ENCODE data around the gene ST7L.
A peak's percentile ranks its signal among the peaks of the same experiment; 100 is the strongest.
"Not testable (repeated sequence)": the region's sequence is repeated elsewhere in the genome, so short reads cannot be mapped to it uniquely, and the experiment has no call there.

Gene ST7L, protein sequence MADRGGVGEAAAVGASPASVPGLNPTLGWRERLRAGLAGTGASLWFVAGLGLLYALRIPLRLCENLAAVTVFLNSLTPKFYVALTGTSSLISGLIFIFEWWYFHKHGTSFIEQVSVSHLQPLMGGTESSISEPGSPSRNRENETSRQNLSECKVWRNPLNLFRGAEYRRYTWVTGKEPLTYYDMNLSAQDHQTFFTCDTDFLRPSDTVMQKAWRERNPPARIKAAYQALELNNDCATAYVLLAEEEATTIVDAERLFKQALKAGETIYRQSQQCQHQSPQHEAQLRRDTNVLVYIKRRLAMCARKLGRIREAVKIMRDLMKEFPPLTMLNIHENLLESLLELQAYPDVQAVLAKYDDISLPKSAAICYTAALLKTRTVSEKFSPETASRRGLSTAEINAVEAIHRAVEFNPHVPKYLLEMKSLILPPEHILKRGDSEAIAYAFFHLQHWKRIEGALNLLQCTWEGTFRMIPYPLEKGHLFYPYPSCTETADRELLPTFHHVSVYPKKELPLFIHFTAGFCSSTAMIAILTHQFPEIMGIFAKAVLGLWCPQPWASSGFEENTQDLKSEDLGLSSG

DNA sequence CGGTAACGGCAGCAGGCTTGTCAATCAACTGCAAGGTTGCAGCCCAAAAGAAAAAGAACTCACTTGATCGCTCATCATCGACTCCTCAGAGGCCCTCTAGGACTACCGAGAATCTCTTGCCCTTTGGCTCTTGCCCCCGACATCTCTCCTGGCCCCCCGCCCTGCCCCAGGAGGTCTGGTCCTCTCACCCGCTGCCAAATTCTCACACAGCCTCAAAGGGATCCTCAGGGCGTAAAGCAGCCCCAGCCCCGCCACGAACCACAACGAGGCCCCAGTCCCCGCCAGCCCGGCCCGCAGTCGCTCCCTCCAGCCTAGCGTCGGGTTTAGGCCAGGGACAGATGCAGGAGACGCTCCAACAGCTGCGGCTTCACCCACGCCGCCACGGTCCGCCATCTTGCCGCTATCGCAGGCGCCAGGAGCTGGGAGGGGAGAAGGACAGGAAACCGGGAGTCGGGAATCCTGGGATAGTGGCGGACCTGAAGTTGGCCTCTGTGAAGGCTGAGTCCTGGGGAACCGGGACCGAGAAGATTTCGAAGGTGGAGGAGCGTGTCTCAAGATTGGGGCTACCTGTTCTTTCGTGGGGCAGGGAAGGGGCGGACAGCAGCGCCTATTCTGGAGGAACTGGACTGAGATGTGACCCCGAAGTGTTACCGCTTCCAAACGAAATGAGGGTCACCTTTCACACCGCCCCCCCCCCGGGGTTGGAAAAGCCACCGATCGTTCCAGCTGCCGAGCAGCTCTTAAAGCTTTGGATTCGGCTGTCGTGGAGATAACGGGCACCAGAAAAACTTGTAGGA is at the start of gene ST7L:
TSS of gene ST7L (minus strand) at position 421 of the 797 bp plus-strand sequence. CDS start at position 393, 28 bp downstream.
- DNase-seq (ENCODE audit: low read depth in 2 of 2), result peak; percentile 28 to 37

DNA sequence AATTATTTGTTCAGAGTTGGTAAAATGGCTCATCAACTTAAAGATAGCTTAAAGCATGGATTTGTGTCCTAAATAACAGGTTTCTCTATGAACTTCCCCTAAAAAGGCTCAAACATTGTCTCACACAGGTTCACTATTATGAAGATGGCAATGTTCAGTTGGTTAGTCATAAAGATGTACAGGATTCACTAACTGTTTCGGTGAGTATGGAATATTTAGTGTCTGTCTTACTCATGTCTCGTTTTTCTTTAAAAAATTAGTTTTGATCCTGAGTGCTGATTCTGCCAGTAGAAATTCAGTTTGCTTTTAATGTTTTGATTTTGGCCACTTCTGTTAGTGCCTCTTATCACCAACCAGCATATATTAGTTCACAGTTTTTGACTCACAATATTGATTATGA is 48.0 kb upstream of the ST7L start:
- no peak for DNase-seq (ENCODE audit: low read depth in 2 of 2)

DNA sequence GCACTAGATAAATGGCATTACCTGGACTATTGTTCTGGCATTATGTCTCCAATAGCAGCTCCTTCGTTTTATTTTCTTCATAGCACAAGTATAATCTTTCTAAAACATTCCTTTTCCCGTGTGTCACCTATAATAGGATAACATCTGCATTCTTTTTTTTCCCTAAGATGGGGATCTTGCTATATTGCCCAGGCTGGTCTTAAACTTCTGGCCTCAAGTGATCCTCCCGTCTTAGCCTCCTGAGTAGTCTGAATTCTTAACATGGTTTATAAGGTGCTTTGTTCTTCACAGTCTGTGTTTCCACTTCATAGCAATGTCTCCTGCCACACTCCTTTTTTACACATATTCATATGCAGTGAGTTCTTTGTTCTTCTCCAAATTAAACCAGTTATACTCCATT is 46.9 kb upstream of the ST7L start:
- no peak for DNase-seq (ENCODE audit: low read depth in 2 of 2)

DNA sequence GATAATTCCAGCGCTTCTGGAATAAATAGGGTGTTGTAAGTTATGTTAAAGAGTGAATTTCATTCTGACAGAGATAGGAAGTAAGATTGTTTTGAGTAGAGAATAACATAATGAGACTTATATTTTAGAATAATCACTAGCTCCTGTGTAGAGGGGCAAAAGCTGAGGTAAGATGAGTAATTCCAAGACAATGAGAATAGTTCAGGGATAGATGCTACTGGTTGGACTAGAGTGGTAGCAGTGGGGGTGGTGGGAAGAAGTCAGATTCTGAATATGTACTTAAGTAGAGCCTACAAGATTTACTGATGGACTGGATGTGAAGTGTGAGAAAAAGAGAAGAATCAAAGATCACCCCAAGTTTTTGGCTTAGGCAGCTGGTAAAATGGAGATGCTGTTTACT is 32.3 kb upstream of the ST7L start:
- DNase-seq (ENCODE audit: low read depth in 2 of 2), result no peak

DNA sequence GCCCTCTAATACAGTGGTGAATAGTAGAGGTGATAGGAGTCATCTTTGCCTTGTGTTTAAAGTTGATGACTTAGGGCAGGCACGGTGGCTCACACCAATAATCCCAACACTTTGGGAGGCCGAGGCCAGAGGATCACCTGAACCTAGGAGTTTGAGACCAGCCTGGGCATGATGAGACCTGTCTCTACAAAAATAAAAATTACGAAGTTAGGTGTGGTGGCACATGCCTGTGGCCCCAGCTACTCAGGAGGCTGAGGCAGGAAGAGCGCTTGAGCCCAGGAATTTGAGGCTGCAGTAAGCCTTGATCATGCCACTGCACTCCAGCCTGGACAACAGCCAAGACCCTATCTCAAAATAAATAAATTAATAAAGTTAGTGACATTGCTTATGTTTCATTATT is 27.3 kb upstream of the ST7L start:
- no peak for DNase-seq (ENCODE audit: low read depth in 2 of 2)

DNA sequence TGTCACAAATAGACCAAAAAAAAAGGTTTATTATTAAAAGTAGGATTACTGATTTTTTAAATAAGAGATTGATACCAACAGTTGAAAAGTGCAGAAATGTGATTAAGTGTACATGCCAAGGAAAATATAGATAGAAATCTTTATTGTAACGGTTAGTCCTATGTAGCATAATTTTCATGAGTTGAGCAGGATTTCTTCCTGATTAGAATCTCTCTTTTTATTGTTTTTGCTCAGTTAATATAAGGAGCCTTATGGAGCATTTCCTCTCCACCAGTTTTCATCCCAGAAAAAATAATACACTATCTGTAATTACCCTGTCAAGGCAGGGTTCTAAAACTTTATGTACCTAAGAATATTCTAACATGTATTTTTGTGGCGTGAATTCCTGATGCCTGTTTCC is 24.1 kb upstream of the ST7L start:
- no peak for DNase-seq (ENCODE audit: low read depth in 2 of 2)

DNA sequence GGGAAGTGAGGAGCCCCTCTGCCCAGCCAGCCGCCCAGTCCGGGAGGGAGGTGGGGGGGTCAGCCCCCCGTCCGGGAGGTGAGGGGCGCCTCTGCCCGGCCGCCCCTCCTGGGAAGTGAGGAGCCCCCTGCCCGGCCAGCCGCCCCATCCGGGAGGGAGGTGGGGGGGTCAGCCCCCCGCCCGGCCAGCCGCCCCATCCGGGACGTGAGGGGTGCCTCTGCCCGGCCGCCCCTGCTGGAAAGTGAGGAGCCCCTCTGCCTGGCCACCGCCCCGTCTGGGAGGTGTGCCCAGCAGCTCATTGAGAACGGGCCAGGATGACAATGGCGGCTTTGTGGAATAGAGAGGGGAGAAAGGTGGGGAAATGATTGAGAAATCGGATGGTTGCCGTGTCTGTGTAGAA is 21.5 kb upstream of the ST7L start:
- DNase-seq (ENCODE audit: low read depth in 2 of 2), result not testable (repeated sequence)

DNA sequence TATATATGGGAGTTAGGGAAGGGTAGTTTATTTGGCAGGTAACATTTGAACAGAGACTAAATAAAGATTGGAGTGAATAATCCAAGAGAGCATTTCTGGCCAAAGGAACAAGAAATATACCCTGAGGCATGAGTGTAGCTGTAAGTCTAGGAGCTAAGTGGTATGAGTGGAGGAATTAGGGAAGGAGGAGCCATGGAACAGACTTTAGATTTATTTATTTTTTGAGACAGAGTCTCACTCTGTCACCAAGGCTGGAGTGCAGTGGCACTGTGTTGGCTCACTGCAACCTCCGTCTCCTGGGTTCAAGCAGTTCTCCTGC is 19.1 kb upstream of the ST7L start:
- no peak for DNase-seq (ENCODE audit: low read depth in 2 of 2)

DNA sequence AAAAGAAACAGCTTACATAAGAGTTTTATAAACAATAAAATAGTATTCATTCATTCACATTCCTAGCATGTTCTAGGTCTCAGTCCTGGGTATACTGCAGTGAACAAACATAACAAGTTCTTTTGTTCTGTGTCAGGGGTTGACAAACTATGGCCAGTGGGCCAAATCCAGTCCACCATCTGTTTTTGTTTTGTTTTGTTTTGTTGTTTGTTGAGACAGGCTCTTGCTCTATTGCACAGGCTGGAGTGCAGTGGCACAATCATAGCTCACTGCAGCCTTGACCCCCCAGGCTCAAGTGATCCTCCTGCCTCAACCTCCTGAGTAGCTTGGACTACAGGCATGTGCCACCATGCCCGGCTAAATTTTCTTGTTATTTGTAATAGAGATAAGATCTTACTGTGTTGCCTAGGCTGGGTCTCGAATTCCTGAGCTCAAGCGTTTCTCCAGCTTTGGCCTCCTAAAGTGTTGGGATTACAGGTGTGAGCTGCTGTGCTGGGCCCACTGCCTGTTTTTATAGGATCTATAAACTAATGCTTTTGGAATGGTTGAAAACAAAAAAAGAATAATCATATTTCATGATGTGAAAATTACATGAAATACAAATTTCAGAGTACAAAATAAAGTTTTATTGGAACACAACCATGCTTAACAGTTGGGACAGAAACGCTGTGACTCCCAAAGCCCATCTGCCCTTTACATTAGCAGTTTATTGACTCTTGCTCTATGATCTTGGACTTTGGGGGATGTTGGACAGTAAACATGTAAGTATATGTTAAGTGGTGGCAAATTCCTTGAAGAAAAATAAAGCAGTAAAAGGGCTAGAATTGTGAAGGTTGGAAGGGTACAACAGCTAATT is 18.5 kb upstream of the ST7L start:
- no peak for DNase-seq (ENCODE audit: low read depth in 2 of 2)

DNA sequence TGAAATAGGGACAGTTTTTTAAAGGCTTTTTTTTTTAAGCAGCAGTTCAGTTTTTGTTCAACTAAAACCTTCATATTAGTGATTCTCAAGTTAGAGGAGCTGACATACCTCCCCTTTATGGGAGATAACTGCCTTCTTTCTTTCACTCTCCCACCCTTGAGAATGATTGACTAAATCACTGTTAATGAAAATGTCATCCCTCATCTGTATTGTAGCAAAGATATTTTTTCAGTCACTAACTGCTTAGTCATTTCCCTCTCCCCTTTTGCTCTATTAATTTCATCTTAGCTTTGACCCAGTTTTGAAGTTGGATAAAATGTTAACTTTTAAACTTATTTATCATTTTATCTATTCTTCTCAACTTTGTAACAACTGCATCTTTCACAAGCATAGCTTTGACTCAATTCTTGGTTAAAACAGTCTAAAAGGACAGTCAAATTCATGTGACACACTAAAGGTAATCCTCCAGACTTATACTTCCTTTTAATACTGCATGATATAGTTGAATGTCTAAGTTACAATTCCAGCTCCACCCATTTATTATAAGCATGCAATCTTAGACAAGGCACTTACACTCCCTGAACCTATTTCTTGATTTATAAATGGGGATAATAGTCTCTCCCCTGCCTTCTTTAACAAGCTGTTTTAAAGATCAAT is 17.8 kb upstream of the ST7L start:
- DNase-seq (ENCODE audit: low read depth in 2 of 2), result no peak

DNA sequence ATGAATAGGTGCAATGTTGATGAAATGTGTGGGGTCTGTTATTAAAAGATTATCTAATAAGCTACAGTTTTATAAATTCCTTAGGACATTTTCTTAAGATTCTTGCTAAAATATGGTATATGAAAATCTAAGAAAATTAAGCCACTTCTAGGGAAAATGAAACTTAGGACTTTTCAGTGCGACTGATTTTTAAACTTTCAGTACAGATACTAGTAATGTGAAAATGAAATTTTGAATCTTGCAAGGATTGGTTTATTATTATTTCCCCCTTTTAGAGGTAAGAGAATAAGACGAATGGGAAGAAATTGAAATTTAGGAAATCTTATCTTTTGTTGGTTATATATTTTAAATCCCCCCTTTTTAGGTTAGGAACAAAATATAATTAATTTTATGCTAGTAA is 17.1 kb upstream of the ST7L start:
- no peak for DNase-seq (ENCODE audit: low read depth in 2 of 2)

DNA sequence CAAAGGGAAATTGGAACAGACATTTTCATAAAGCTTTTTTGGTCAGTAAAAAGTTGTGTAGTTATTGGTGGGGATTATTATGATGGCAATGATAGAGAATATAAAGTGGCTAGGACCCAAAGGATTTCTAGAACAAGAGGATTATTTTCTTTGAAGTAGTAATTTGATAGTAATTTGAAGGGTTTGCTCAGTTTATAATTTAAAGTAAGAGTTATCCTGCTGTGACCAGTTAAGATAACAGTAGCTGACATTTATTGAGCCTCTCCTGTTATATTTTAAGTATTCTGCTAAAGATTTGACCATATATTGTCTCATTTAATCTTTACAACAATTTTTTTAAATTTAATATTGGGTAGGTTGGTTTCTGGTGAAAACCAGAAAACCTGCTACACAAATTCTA is 15.4 kb upstream of the ST7L start:
- no peak for DNase-seq (ENCODE audit: low read depth in 2 of 2)

DNA sequence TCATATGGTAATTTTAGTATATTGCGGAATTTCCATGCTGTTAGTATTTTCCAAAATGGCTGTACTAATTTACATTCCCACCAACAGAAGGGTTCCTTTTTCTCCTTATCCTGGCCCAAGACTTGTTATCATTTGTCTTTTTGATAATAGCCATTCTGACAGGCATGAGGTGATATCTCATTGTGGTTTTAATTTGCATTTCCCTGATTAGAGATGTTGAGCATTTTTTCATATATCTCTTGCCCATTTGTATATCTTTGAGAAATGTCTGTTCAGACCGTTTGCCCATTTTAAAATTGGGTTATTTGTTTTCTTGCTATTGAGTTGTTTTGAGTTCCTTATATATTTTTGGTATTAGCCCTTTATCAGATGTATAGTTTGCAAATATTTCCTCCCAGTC is 14.7 kb upstream of the ST7L start:
- no peak for DNase-seq (ENCODE audit: low read depth in 2 of 2)

DNA sequence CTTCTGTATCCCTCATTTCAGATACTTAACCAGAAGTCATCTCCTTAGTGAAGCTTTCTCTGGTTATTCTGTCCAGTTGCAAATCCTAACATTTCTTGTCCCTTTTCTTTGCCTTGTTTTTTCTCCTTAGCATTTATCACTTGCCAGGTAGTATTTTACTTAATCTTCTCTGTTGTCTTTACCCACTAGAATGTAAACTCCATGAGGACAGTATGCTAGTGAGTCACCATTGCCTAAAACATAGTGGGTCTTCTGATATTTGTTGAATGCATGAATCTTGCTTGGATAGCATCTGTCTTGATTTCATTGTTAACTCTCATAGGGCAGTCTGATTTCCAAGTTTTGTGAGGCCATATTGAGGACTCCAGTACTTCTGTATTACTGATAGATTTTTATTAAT is 10.3 kb upstream of the ST7L start:
- DNase-seq (ENCODE audit: low read depth in 2 of 2), result no peak

DNA sequence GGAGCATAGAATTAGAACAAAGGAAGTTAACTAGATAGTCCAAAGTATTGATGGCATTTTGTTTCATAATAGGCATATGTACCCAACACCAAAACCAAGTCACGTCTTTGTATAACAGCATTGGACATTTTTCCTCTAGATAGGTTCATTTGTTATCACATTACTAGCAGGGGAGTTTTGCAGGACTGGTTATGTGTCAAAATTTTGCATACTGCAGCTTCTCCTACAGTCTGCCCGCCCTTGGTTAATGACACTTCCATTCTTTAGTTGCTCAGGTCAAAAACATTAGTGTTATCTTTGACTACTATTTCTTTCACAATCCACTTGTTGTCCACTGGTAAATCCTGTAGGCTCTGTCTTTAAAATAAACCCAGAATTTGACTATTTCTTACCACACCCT is 9.6 kb upstream of the ST7L start:
- DNase-seq (ENCODE audit: low read depth in 2 of 2), result no peak

DNA sequence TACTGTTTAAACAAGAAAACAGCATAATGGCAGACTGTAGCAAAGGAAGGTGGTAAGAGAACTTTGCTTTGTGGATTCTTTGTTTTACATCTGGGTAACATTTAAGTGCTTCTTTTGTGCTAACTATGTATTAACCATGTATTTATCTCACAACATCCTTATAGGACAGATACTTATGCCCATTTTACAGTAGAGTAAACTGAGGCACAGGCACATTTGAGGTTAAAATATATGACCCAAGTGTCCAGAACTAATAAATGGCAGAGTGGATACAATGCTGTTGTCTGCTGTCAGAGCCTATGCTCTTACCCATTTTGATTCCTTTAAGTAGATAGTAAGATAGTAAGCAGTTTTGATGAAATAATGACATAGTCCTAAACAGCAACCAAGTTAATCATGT is 7.9 kb upstream of the ST7L start:
- no peak for DNase-seq (ENCODE audit: low read depth in 2 of 2)

DNA sequence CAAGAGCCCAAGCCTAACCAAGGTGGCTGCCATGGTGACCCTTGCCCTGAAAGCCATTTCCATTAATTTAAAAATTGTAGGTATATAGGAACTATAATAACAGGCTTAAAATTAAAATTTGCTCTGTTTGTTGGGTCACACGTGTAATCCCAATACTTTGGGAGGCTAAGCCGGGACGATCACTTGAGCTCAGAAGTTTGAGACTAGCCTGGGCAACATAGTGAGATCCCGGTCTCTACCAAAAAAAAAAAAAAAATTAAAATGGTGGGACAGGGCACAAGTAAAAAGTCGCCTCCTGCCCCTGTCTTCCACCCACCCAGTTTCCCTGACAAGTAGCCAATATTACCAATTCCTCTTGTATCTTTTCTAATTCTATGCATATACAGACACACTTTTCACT is 7.3 kb upstream of the ST7L start:
- no peak for DNase-seq (ENCODE audit: low read depth in 2 of 2)

DNA sequence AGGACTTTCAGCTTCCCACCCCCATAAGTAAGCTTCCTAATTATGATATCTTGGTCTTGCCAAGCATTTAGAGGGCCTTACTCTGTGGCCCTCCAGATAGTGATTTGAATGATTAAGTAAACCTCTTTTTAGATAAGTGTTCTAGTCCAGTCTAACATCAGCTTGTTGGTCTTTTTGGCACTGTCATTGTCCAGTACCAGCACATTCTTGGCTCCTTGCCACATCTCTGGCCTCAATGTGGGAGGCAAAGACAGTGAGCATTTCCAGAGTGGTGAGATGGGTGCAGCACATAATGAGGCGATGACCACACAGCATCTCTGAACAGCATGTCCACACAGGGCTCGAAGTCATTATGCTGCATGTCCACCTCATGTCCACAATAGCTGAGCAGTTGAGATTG is 6.8 kb upstream of the ST7L start:
- no peak for DNase-seq (ENCODE audit: low read depth in 2 of 2)

DNA sequence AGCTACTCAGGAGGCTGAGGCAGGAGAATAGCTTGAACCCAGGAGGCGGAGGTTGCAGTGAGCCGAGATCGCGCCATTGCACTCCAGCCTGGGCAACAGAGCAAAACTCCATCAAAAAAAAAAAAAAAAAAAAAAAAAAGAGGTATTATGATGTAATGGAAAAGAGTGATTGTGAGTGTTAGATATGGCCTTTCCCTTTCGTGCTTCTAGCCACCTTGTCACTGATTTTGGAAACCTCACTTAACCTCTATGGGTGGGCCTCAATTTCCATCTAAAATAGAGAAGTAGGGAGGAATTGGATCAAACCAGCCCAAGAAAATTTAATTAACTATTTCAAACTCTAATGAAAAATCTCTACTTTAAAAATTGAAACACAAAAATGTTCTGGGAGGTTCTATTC is 5.6 kb upstream of the ST7L start:
- not testable (repeated sequence) for DNase-seq (ENCODE audit: low read depth in 2 of 2)

DNA sequence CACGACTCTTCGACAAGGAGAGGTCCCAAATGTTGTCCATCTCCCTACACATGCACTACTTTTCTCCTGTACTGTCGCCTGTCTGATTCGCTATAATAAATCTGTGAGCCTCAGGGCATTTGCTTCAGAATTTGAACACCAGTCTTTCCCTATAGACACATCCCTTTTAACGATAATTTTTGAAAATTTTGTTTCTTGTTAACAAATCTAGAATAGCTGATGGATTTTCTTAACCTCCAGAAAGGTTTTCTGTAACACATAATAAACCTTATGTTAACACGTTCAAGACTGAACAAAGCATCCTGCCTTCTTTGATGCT is 1.4 kb upstream of the ST7L start:
- DNase-seq (ENCODE audit: low read depth in 2 of 2), result no peak

DNA sequence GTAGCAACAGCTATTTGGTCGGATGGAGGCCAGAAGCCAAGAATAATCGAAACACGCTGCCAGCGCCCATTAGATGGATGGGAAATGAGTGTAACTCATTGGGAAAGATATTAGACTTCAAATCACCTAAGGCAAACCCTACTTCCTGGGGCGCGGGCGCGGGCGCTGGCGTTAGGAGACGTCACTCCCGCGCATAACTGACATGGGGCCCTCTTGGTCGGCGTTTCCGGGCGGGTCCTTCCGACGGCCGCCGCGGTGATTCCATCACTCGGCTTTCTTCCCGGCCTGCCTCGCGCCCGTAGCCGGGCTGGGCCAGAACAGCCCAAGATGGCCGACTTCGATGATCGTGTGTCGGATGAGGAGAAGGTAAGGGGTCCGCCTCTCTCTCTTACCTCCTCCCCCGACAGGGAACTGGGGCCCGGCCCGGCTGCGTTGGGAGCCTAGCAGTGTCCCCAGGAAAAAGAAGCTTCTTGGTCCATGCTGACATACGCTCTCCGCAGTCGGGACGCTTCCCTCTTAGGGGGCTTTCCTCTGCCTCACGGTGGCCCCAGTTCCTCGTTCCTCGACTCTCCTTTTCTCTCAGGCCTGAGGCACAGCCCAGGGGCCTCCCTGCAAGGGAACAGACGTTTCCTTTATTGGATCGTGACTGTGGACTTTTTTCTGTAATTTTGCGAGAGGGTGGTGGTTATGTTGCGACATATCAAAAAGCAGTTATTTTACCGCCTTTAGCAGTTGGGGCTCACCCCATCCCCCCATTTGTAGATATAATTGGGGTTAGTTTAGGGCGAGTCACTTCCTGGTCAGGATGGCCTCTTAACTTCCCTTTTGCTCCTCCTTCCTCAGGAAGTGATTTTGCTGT is 806 bp upstream of the ST7L start, which contains the start of gene CAPZA1:
TSS of gene CAPZA1 (plus strand) at position 315 of the 859 bp plus-strand sequence. CDS start at position 328, 13 bp downstream.
- DNase-seq (ENCODE audit: low read depth in 2 of 2), result peak; percentile 87 to 88

Data from stimulated activated CD8-positive, alpha-beta memory T cell treated with anti-CD3 and anti-CD28 coated beads, Interleukin-15, amount 100 ng/mL, for 48 hours (primary cell).